Measurements from ENCODE around the gene NSMCE1.
"Not testable (repeated sequence)": the region's sequence is repeated elsewhere in the genome, so short reads cannot be mapped to it uniquely, and the experiment has no call there.

The NSMCE1 gene

GRCh38 chr16:27301236-27301861 lies 32.8 kb upstream of the NSMCE1 start:
- no peak for DNase-seq

- no peak for DNase-seq
Observed at GRCh38 chr16:27298132-27298531, 29.6 kb upstream of the NSMCE1 start.

- DNase-seq = no peak
Observed at GRCh38 chr16:27293343-27293742, 24.8 kb upstream of the NSMCE1 start.

GRCh38 chr16:27291722-27292240 lies 23.2 kb upstream of the NSMCE1 start:
- DNase-seq = no peak

GRCh38 chr16:27291106-27291505 lies 22.5 kb upstream of the NSMCE1 start:
- DNase-seq = no peak

GRCh38 chr16:27290562-27290961 lies 22.0 kb upstream of the NSMCE1 start:
- DNase-seq = no peak

GRCh38 chr16:27289669-27290068 lies 21.1 kb upstream of the NSMCE1 start:
- no peak for DNase-seq

GRCh38 chr16:27288313-27288712 lies 19.7 kb upstream of the NSMCE1 start:
- not testable (repeated sequence) for DNase-seq

- DNase-seq = no peak
Observed at GRCh38 chr16:27287887-27288286, 19.3 kb upstream of the NSMCE1 start.

- no peak for DNase-seq
Observed at GRCh38 chr16:27287051-27287811, 18.7 kb upstream of the NSMCE1 start.

- DNase-seq = no peak
Observed at GRCh38 chr16:27286451-27286850, 17.9 kb upstream of the NSMCE1 start.

- no peak for DNase-seq
Observed at GRCh38 chr16:27285676-27286196, 17.2 kb upstream of the NSMCE1 start.

- DNase-seq = no peak
Observed at GRCh38 chr16:27284865-27285675, 16.5 kb upstream of the NSMCE1 start.

GRCh38 chr16:27281243-27281642 lies 12.7 kb upstream of the NSMCE1 start:
- DNase-seq = no peak

GRCh38 chr16:27275394-27275793 lies 6.8 kb upstream of the NSMCE1 start:
- no peak for DNase-seq

- DNase-seq = not testable (repeated sequence)
Observed at GRCh38 chr16:27274424-27274874, 5.9 kb upstream of the NSMCE1 start.

GRCh38 chr16:27273670-27274423 lies 5.3 kb upstream of the NSMCE1 start:
- DNase-seq = no peak

- no peak for DNase-seq
Observed at GRCh38 chr16:27273330-27273669, 4.7 kb upstream of the NSMCE1 start.

- DNase-seq = not testable (repeated sequence)
Observed at GRCh38 chr16:27272697-27273096, 4.1 kb upstream of the NSMCE1 start.

GRCh38 chr16:27272076-27272475 lies 3.5 kb upstream of the NSMCE1 start:
- no peak for DNase-seq

- DNase-seq = no peak
Observed at GRCh38 chr16:27270349-27270748, 1.8 kb upstream of the NSMCE1 start.

All from NCI-H510A treated with DMSO at 0.1 percent for 48 hours (cell line).